Brain microvascular endothelial cell (primary cell): Measurements from ENCODE around the gene TCF25.

Source experiments
- DNase-seq: peaks from one replicate; pipeline ENCODE4 v3.0.0-alpha.2; 2020
- H3K27ac ChIP-seq: fragments of 250-450 bp; sonication (Bioruptor Pico); 2 replicates; pipeline ENCODE4 v1.5.1; 2020; ENCODE audit warnings: mild to moderate bottlenecking, moderate library complexity
- H3K27me3 ChIP-seq: fragments of 250-450 bp; sonication (Bioruptor Pico); replicated peaks from 2 replicates; pipeline ENCODE4 v1.5.1; 2020; ENCODE audit warnings: mild to moderate bottlenecking
- H3K36me3 ChIP-seq: fragments of 250-450 bp; sonication (Bioruptor Pico); replicated peaks from 2 replicates; pipeline ENCODE4 v1.5.1; 2020; ENCODE audit warnings: mild to moderate bottlenecking
- H3K4me3 ChIP-seq: 2 replicates; pipeline ENCODE4 v1.5.1; 2011; ENCODE audit warnings: low read depth, mild to moderate bottlenecking, control low read depth, low read length, moderate library complexity
- in situ Hi-C: cut with HindIII; loops from 2 replicates; pipeline ENCODE4 v1.10.0; 2017; ENCODE audit warnings: low sequenced_read_pairs, low pct_ligation_motif_present
- TF ChIP-seq, protein P1 (sequence below): IDR thresholded peaks from 2 replicates; pipeline ENCODE4 v1.5.1; 2011; ENCODE audit warnings: low read depth, mild to moderate bottlenecking, moderate library complexity, low read length, control low read depth, inconsistent platforms; ENCODE audit errors: missing control alignments

TCF25 gene

DNA sequence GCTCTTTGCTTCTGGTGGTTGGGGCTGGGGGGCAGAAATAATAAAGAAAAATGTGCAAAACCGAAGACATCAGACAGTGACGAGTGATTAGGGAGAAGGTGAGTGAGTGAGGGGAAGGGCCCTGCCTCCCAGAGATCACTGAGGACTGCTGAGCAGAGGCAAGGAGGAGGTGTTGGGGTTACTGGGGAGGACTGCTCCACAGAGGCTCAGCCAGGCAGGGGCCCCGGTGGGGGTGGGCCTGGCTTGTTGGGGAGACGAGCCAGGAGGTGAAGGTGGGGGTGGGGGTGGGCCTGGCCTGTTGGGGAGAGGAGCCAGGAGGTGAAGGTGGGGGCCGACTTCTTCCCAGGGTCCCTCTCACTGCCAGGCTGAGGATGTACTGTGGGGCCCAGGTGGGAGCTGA, 73.1 kb downstream of the TCF25 start:
- Histone ChIP-seq H3K36me3 (no peaks in the 10 kb centered on the region), H3K27me3 (no peaks in the 10 kb centered on the region), H3K4me3 (no peak overlapping the region), H3K27ac (no peak overlapping the region)
- TF ChIP-seq, protein P1, sequence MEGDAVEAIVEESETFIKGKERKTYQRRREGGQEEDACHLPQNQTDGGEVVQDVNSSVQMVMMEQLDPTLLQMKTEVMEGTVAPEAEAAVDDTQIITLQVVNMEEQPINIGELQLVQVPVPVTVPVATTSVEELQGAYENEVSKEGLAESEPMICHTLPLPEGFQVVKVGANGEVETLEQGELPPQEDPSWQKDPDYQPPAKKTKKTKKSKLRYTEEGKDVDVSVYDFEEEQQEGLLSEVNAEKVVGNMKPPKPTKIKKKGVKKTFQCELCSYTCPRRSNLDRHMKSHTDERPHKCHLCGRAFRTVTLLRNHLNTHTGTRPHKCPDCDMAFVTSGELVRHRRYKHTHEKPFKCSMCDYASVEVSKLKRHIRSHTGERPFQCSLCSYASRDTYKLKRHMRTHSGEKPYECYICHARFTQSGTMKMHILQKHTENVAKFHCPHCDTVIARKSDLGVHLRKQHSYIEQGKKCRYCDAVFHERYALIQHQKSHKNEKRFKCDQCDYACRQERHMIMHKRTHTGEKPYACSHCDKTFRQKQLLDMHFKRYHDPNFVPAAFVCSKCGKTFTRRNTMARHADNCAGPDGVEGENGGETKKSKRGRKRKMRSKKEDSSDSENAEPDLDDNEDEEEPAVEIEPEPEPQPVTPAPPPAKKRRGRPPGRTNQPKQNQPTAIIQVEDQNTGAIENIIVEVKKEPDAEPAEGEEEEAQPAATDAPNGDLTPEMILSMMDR = no peak
- no peak for DNase-seq
- in situ Hi-C loops = no loop called here

DNA sequence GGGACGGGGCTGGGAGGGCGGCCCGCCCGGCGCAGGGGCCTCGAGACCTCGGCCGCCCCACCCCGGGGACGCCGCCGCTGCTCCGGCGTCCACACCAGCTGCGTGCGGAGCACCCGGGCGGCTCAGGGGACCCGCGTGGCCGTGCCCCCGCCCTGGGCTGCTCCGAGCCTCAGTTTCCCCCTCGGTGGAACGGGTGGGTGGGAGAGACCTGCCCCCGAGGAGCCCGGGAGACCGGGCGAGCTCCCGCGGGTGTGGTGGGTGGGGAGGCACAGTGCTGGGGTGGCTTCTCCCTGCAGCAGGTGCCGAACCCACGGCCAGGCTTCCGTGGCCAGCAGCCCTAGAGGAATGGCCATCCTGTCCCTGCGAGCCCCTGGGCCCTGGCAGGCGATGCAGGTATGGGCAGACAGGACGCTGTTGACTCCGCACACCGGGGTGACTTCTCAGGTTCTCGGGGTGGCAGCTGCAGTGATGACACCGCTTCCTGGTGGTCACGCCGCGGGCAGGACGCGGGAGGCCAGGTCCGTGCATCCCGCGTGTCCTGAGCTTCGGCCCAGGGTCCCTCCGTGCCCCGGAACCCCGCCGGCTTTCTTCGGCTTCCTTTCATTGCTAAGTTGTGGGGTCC, 75.8 kb downstream of the TCF25 start:
- Histone ChIP-seq H3K27me3 (no peaks in the 10 kb centered on the region), H3K36me3 (no peaks in the 10 kb centered on the region), H3K4me3 (peak overlapping the region; percentile 60), H3K27ac (no peak overlapping the region)
- no peak for DNase-seq
- in situ Hi-C loops = no loop called here
- TF ChIP-seq, protein P1 = no peak

DNA sequence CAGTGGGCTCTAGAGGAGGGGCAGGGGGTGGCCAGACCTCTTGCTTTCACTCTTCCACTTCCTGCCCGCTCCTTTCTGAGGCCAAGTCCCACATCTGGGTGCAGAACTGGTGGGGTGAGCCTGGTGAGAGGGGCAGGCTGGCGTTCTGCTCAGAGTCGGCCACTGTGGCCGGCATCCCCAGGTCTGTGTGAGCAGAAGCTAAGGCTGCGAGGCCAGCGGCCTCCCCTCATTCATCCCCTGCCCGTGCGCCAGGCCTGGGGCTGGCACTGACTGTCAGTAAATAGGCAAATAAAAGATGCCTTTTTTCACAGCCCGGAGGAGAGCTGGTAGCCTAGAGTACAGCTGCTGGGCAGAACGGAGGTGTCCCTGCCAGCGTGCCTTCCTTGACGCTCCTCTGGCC, 76.4 kb downstream of the TCF25 start:
- Histone ChIP-seq H3K27ac (no peak overlapping the region), H3K4me3 (peak overlapping the region; percentile 60), H3K36me3 (no peaks in the 10 kb centered on the region), H3K27me3 (no peaks in the 10 kb centered on the region)
- in situ Hi-C loops = no loop called here
- TF ChIP-seq, protein P1 = no peak
- no peak for DNase-seq

DNA sequence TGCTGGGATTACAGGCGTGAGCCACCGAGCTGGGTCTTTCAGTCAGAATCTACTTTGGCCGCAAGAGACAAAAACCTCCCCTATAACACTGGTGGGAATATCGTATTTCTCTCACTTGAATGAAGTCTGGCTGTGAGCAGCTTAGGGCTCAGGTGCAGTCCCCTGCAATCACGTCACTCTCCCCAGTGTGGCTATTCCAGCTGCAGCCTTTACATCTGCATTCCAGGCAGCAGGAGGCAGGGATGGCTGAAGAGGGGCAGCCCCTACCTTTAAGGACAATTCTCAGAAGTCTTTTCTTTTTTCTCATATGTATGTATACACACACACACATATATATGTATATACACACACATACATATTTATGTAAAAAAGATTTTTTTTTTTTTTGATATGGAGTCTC, 78.1 kb downstream of the TCF25 start:
- no peak for DNase-seq
- in situ Hi-C loops = no loop called here
- TF ChIP-seq, protein P1 = no peak
- Histone ChIP-seq H3K36me3 (peaks cover 2% of the 10 kb centered on the region), H3K27me3 (no peaks in the 10 kb centered on the region), H3K4me3 (no peak overlapping the region), H3K27ac (no peak overlapping the region)

DNA sequence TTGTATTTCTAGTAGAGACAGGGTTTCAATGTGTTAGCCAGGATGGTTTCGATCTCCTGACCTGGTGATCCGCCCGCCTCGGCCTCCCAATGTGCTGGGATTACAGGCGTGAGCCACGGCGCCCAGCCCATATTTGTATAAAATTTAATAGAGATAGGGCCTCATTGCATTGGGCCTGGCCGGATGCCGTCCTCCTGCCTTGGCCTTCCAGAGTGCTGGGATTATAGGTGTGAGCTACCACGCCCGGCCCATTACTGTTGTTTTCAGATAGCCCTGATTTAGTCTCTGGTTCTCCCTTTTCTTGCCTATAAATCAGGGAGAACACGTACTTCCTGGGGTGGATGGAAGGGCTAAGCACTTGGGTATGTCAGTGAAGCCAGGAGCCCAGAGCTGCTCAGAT, 78.7 kb downstream of the TCF25 start:
- in situ Hi-C loops = no loop called here
- TF ChIP-seq, protein P1 = no peak
- Histone ChIP-seq H3K36me3 (peaks cover 2% of the 10 kb centered on the region), H3K4me3 (no peak overlapping the region), H3K27me3 (no peaks in the 10 kb centered on the region), H3K27ac (no peak overlapping the region)
- DNase-seq = no peak

DNA sequence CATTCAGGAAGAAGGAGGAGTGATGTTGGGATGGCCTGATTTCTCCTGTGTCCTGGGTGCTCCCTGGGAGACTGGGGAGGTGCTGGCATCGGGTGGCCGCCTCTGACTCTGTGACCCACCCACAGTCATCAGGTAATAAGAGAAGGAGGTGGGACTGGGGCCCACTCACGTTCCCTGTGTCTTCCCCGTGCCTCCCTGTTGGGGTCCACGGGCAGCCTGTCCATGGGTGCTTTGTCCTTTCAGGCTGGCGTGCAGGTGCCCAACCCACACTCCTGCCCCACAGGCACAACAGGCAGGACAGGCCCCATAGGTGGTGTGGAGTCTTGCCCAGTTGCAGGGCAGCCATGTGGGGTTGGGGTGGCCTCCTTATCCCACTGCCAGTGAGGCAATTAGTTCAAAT, 79.2 kb downstream of the TCF25 start:
- Histone ChIP-seq H3K36me3 (peaks cover 6% of the 10 kb centered on the region), H3K4me3 (no peak overlapping the region), H3K27ac (no peak overlapping the region), H3K27me3 (no peaks in the 10 kb centered on the region)
- in situ Hi-C loops = no loop called here
- TF ChIP-seq, protein P1 = no peak
- DNase-seq = no peak
